ENCODE results near the gene ZNF317.
A peak's percentile ranks its signal among the peaks of the same experiment; 100 is the strongest.

ZNF317 gene

GRCh38 chr19:9140159-9140874, at the start of gene ZNF317:
Gene ZNF317, plus strand, starts transcription at chr19:9140397. Its CDS starts 15,620 bp downstream, at chr19:9156017.
- DNase-seq = peak; percentile 88

- no peak for DNase-seq
These were observed 32.8 kb upstream of the ZNF317 start, which contains the start of gene OR7G2 for GRCh38 chr19:9107375-9107774. Gene OR7G2, minus strand, starts transcription at chr19:9107475. Its CDS starts 4,232 bp downstream, at chr19:9103243.

GRCh38 chr19:9109959-9110358, 30.2 kb upstream of the ZNF317 start:
- DNase-seq = no peak

- no peak for DNase-seq
These were observed 24.8 kb upstream of the ZNF317 start, which contains the start of gene OR7G1 for GRCh38 chr19:9115307-9115813. Gene OR7G1, minus strand, starts transcription at chr19:9115763. Its CDS starts 0 bp downstream, at chr19:9115763.

GRCh38 chr19:9116547-9116946, 23.6 kb upstream of the ZNF317 start:
- DNase-seq = no peak

- no peak for DNase-seq
These were observed 13.2 kb upstream of the ZNF317 start, which contains the start of gene OR7G3 for GRCh38 chr19:9126900-9127405. Gene OR7G3, minus strand, starts transcription at chr19:9126950. Its CDS starts 0 bp downstream, at chr19:9126950.

- no peak for DNase-seq
These were observed 12.0 kb upstream of the ZNF317 start for GRCh38 chr19:9128171-9128570.

- no peak for DNase-seq
These were observed 9.2 kb upstream of the ZNF317 start for GRCh38 chr19:9130965-9131364.

GRCh38 chr19:9132422-9132821, 7.8 kb upstream of the ZNF317 start:
- no peak for DNase-seq

- no peak for DNase-seq
These were observed 513 bp upstream of the ZNF317 start for GRCh38 chr19:9139609-9140158.

- DNase-seq = no peak
These were observed 4.7 kb downstream of the ZNF317 start for GRCh38 chr19:9144920-9145319.

GRCh38 chr19:9146882-9147281, 6.7 kb downstream of the ZNF317 start:
- no peak for DNase-seq

GRCh38 chr19:9148697-9149096, 8.5 kb downstream of the ZNF317 start:
- DNase-seq = no peak

GRCh38 chr19:9149997-9150396, 9.8 kb downstream of the ZNF317 start:
- no peak for DNase-seq

GRCh38 chr19:9150650-9151049, 10.5 kb downstream of the ZNF317 start:
- DNase-seq = no peak

GRCh38 chr19:9151367-9151766, 11.2 kb downstream of the ZNF317 start:
- DNase-seq = no peak

- no peak for DNase-seq
These were observed 15.4 kb downstream of the ZNF317 start for GRCh38 chr19:9155591-9155990.

GRCh38 chr19:9156304-9156703, 16.1 kb downstream of the ZNF317 start:
- no peak for DNase-seq

GRCh38 chr19:9159891-9160290, 19.7 kb downstream of the ZNF317 start:
- no peak for DNase-seq

- DNase-seq = no peak
These were observed 21.2 kb downstream of the ZNF317 start for GRCh38 chr19:9161427-9161826.

GRCh38 chr19:9165261-9165660, 25.1 kb downstream of the ZNF317 start:
- DNase-seq = no peak

- no peak for DNase-seq
These were observed 26.6 kb downstream of the ZNF317 start for GRCh38 chr19:9166846-9167245.

GRCh38 chr19:9171393-9171991, 31.3 kb downstream of the ZNF317 start:
- DNase-seq = no peak

- DNase-seq = no peak
These were observed 35.1 kb downstream of the ZNF317 start for GRCh38 chr19:9175326-9175725.
